Stimulated activated CD4-positive, alpha-beta T cell treated with anti-CD3 and anti-CD28 coated beads, Interleukin-2, amount 100 ng/mL, for 4 hours (primary cell): Measurements from ENCODE around the gene LURAP1L.

Experiments
- DNase-seq: peaks from one replicate; pipeline ENCODE4 v3.0.0-alpha.2; 2020; ENCODE audit warnings: low read depth

LURAP1L gene, protein sequence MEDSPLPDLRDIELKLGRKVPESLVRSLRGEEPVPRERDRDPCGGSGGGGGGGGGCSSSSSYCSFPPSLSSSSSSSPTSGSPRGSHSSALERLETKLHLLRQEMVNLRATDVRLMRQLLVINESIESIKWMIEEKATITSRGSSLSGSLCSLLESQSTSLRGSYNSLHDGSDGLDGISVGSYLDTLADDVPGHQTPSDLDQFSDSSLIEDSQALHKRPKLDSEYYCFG

DNA sequence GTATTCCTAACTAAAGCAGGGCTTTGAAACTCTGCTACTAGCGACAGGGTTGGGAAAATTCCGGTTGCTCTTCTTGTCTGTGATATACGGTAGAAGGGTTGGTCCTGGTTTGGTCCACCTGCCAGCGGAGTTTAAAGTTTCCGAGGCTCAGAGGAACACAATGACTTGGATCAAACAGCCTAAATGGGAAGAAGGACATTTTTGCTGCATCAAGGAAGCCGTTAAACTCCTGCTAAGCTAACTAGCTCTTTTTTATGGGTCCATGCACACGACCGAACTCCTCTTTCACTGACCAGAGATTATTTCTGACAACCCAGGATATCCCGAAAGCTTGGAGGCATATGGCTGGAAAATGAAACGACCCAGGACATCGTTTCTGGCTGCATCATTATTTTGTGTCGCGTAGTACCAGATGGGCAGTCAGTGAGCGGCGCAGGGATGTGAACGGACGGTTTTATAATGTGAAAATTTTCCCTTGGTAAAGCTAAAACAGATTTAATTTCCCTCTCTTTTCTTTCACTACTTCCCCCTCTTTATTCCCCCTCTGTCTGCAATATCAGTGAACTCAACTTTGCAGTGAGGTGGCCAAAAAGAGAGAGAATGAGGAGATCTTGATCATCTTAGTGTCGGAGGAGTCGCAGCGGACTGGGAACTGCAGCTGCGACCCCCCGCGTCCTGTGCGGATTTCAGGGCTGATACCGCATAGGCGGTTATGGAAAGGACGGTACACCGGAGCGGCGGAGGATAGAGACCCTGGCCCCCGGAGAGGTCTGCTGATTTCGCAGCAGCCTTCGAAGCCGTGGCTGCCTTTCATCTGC is at the start of gene LURAP1L:
Gene LURAP1L, plus strand, starts transcription at position 160 of the 818 bp plus-strand sequence. CDS start 696 bp downstream, outside the sequence.
- no peak for DNase-seq

DNA sequence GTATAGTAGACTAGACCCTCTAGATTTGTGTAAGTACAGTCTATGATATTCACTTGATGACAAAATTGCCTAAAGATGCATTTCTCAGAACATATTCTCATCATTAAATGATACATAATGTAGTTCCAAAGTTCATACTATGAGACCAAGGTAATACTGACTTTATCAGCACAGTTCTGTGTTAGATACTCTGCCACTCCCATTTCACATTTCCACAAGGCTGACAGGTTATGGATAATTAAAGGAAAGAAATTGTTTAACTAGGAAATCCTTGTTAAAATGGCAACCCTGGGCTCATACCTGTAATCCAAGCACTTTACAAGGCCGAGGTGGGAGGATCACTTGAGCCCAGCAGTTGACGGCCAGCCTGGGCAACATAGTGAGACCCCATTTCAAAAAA is 48.0 kb upstream of the LURAP1L start:
- no peak for DNase-seq

DNA sequence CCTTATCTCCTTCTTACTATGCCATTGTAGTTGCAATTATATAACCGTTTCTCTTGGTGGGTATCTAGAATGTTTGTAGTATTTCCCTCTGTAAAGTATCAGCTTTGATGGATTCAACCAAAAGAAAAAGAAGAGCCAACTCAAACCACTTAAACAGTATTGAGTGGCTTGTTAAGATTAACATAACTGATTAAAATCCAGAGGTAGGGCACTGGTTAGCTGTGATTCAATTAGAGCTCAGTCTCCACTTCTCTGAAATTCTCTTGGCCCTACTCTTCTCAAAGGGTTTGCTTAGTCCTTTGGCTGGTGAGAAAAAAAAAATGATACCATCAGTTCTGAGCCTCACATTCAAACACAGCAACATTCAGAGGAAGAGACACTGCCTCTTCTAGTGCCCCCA is 44.6 kb upstream of the LURAP1L start:
- DNase-seq, result no peak

DNA sequence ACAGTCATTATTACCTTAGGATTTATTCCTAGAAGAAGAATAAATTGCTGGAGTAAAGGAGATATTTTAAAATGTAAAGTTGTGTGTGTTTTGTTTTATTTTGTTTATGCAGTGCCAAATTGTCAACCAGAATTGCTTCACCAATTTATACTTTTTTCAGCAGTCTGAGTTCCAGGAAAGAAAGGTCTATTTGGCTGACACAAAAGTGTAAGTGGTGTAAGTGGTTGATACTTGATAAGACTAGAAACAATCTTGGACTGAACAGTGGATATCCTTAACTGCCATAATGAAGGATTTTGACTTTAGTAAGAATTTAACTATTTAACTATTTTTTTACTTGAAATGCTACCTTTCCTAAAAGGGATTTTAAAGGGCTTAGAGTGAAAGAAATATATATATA is 43.9 kb upstream of the LURAP1L start:
- DNase-seq, result no peak

DNA sequence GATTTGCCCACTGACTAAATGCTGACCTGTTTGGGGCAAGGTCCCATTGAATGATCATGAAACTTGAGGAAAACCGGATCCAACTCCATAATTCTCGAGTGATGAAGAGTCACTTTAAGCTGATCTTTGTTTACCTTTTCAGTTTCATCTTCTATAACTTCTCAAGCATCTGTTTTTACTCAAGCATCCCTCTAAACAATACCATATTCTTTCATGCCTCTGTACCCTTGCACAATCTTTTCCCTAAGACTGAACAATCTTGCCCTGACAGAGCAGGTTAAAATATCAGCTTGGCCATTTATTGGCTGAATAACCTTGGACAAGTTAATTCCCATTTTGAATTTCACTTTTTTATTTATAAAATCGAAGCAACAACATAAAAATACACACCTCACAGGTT is 41.8 kb upstream of the LURAP1L start:
- no peak for DNase-seq

DNA sequence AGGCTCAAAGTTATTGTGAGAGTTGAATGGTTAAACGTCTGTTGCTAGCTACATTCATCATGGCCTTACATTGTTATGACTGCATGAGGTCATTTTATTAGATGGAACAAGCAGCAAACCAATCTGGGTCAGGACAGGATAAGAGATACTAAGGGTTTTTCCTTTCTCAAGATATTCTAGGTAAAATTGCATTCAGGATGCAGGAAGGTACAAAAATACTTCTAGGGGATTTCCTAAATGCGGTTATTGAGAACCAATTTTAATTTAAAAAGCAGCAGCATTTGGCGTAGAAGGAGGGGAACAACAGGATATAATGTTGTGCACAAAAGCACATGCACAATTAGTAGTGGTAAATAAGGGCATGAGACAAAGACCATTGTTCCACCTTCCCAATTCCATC is 39.2 kb upstream of the LURAP1L start:
- no peak for DNase-seq

DNA sequence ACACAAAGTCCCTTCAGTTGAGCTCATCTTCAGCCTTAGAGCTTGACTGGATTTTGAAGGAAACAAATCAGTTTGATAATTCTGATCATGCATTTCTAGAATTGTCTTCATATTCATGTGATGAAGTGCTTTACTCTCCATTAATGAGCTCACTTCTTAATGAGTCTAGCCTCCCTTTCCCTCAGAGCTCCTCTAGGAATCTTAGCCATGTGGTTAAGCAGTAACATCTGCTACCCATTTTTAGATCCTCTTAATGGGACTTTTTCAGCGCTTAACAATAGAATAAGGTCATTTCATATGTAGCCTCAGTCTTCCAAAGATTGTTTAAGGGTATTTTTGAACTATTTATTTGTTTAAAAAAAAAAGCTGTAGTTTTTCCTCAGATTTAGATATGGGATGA is 36.9 kb upstream of the LURAP1L start:
- DNase-seq, result no peak

DNA sequence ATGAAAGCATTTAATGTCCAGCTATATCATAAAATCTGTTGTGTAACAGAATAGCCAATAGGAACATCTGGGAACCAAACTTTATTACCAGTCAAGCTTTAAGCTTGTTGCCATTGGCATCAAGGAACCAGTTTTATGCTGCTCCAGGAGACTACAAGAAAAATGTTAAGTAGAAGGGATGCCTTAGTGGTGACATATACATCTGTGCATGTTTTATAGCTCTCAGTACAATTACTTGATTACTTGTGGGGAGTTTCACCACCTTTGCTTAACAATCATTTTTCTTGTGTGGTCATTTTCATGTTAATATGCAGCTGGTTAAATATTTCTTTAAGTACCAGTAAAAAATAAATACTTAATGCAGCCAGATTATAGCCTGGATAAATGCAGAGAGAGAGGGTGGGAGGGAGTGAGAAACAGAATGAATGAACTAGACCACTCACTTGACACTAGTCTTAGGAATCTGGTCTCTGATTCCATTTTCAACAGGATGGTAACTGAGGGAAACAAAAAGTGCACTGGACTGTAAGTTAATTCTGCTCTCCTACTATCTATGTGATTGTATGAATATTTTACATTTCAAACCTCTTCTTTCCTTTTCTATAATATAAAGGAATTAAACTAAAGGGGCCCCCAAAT is 35.7 kb upstream of the LURAP1L start:
- no peak for DNase-seq

DNA sequence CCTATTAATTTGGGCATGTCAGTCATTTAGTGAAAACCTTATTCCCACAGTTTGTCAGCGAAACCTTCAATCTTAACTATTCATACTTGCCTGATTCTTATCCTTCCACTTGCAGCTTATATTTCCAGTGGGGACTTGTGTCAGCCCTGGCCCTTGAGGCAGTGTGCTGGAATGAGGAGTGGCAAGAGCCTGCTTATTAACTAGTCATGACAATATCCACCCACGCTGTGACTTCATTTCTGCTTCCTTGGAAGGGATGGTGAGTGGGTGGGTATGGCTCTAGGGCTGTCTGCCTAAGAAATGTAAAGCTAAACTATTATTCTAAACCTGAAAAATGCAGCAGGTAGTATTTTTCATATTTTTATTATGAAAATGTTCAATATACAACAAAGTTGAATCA is 34.0 kb upstream of the LURAP1L start:
- no peak for DNase-seq

DNA sequence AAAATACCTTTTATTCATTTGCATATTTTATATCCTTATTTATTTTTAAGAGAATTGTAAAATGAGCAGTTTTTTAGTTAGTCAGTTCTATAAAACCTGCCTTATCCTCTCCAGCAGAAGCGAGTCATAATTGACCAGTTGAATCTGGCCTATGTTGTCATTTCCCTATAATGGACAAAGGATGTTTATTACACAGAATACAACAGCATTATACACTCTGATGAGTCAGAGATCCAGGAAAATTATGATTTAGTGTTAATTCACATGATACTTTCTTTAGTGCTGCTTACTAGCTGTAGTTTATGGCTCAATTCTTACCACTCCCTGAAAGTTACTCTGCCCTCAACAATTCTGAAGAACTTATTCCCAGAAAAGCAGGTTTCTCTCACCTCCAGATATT is 26.8 kb upstream of the LURAP1L start:
- no peak for DNase-seq

DNA sequence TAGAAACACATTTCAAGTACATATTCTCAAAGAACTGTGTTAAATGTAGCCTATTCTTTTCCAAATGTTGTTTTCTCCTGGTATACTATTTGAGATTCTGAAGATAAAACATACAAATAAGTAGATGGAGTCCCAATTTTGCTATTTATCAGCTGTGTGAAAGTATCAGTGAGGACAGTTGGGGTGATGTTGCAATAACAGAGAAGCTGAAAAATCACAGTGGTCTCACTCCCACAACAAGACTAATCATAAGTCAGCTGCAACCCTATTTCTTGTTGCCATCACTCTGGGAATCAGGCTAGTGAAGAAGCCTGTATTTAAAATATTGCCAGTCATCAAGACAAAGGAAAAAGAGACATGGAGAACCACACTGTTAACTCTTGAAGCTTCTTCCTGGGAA is 25.9 kb upstream of the LURAP1L start:
- no peak for DNase-seq

DNA sequence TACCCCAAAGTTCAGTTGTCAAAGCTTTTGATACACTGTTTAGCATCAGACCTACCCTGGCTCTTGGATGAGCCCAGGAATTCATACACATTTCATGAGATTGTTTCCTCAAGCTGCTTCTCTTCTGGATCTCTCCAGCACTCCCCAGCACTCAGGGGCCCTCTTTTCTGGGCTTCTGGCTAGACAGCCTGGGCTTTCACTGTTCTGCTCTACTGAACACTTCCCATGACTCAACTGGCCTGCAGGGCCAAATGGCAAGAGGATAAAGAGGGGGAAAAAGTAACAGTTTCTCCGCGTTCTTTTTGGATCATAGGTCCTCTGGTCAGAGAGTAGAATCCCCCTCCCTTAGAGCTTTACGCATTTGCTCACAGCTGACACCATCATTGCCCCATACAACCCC is 20.9 kb upstream of the LURAP1L start:
- DNase-seq, result no peak

DNA sequence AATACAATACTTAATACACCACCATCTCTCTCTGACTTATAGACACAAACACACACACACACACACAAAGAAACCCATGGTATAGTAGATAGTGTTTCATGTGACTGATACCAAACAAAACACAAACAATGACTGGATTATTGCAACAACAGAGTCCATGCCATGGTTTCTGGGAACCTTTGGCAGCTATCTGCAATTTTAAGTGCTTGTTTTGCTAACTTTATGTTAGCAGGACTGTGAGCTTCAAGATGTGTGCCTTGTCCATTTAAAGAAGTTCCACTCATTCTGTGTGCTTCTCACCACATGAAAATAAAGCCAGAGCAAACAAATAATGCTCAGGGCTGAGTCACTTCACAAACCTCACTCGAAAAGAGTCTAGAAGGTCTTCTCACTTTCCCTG is 15.1 kb upstream of the LURAP1L start:
- no peak for DNase-seq

DNA sequence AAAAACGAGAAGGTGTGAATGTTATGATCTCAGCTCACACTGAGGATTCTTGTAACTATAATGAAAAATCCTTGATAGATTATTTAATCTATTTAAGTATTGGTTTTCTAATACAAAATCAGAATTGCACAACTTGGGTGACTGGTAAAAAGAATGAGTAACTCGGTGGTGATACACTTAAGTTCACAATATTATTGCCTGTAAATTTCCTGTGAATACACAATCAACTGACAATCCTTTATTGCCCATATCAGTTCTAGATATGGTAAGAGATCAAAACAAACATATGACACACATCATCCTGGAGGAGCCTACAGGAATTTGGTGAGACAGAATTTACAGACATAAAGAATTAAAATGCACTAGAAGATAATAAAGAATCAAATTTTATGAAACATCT is 14.1 kb upstream of the LURAP1L start:
- DNase-seq, result no peak

DNA sequence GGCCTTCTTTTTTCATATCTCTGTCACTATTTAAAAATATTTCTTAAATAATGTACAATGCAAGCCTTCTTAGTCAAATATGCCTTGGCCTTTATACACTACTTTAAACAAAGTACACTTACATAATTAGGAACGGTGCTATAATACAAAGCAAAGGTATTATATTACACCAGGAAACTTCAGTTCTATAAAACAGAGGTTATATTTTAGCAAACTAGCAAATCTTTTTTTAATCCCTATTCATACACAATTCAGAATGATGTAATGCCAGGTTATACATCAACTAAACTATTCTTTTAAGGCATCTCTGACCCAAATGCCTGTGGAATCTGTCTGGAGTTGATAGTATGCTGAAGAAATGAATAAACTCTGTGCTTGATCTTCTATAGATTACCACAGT is 10.7 kb upstream of the LURAP1L start:
- no peak for DNase-seq

DNA sequence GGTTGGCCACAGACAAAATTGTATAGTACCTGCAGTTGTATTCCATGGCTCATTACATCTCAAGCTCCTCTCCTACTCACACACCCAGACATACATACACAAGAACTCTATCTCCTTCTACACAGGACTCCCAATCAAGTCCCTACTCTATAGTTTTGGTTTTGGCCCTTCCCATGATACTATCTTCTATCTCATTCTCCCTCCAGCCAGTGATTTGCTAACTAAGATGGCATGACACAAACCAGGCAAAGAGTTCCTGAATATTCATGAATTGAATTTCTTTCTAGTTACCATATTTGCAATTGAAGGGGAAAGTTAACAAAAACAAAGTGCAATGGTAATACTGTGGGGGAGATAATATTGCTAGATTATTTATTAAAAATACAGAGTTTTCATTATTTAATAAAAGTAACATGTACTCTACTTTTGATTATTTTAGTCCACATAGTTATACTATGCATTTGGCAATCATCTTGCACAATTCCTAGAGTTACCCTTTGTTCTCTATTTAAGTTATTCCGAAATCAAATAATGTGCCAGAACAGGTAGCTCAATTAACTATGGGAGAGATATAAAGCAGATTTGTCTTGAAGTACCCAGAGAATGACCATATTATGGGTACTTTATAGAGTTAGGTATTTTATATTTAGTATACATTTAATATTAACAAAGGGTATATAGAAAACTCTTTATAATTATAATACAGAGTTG is 9.6 kb upstream of the LURAP1L start:
- DNase-seq, result no peak

DNA sequence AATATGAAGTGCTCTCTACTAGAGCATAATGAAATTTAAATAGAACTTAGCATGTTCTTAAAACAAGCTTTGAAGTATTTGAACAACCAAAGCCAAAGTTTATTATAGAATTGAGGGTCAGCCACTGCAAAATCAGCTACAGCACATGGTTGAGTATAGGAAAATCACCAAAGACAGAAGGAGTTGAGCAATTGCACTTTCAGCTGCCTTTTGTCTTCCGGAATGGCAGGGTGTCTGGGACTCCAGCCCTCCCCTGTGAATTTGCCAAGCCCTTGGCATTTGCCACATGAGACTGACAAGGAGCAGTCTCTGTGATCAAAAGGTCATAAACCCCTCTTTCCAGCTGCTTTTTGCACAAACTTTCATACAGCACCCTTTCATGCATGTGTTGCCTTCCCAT is 8.5 kb upstream of the LURAP1L start:
- no peak for DNase-seq

DNA sequence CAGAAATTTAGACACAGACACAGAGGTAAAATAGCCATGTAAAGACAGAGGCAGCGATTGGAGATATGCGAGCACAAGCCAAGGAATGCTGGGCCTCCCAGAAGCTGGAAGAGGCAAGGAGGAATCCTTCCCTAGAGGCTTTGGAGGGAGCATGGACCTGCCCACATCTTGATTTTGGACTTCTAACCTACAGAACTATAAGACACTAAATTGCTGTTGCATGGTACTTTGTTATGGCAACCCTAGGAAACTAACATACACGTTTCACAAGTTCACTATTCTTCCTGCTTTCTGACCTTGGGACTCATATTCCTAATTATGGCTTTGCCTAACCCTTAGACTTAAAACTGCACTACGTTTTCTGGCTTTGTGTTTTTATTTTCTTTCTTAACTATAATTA is 4.6 kb upstream of the LURAP1L start:
- no peak for DNase-seq

DNA sequence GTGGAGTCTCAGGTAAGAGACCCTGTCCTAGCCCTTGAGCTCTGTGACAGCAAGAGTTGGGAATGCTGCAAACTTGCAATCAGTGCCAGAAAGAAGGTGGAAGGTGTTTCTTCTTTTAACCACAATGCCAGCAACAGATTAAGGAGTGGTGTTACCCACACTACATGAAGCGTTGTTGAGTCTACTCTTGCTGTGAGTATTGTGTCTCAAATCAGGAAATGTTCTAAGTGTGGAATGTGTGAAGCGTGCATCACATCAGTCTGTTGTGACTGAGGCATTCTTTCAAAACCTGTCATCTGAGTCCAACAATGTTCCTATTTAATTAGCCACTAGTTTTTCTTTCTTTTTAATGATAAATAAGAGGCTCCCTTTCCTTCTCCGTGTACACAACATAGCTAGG is 2.9 kb upstream of the LURAP1L start:
- DNase-seq, result no peak

DNA sequence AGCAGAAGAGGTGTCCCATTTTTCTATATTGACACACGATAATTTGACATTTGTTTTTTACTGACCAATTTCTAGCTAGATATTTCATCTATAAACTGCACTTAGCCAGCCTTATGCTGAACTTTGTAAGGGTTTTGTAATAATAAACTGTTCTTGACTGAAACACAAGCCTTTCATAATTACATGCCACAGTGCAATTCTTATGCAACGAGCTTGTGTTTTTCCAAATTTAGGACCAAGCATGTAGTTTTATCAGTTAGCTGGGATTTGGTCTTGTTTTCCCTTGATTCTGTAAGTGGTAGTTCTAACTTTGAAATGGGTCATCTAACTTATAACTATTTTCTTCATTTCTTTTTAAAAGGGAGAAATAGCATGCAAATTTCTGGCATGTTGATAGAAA is 1.3 kb upstream of the LURAP1L start:
- DNase-seq, result no peak

DNA sequence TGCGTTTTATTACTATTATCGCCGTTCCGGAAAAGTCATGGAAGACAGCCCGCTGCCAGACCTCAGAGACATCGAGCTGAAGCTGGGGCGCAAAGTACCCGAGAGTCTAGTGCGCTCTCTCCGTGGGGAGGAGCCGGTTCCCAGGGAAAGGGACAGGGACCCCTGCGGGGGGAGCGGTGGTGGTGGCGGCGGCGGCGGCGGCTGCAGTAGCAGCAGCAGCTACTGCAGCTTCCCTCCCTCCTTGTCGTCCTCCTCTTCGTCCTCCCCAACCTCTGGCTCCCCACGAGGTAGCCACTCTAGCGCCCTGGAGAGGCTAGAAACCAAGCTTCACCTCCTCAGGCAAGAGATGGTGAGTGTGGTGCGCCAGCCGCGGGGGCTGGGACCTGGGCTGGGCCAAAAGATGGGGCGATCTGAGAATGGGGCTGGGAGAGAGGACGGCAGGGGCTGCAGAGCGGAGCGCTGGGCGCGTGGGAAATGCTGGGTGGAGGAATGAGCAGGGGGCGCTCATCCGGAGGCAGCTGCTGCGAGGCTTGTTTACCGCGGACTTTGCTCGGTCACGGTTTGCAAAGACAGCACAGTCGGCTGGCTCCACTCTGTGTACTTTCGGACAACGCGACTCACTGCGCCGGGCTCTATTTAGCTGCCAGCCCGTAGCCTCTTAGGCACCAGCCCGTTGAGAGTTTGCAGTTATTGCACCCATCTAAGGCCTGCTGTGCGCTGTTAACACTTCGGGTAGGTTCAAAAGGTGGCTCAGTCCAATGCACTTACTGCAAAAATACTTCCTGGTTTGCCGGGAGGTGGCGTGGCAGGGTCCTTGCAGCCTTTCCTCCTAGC is 1.1 kb downstream of the LURAP1L start:
- DNase-seq, result no peak

DNA sequence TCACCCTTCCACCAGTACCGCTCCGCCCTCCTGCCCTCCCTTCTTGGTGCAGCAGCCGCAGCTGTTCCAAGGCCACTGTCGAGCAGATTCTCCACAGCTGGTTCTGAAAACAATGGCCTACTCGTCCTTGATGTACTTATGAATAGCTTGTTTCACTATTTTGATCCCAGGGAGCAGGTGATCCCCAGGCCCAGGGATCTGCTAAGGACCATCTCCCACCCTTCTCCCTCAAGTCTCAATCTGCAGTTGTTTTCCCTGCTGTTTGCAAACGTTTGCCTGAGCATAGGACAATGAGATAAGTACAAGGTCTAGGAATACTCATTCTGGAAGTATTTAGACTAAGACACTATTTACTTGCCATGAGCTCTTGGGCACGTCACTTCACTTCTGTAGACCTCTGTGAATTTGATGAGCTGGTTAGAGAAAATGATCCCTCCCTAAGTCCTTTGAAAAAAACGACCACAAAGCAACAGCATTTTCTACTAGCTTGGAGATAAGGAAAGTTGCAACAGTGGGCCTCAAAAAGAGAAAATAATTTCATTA is 1.8 kb downstream of the LURAP1L start:
- no peak for DNase-seq
